Mucosa of gallbladder (tissue), 1 donor: Measurements from ENCODE around the gene FDCSP. TPM values are rescaled to one million over a fixed set of nuclear protein-coding genes. Genes with fewer than 3 reads are reported as not detected.
"Not testable (repeated sequence)": the region's sequence is repeated elsewhere in the genome, so short reads cannot be mapped to it uniquely, and the experiment has no call there.

Source experiments
- DNase-seq: peaks from one replicate; pipeline ENCODE4 v3.0.0-alpha.2; 2020; ENCODE audit warnings: low spot score
- total RNA-seq: library from RNA; stranded (reverse); gene quantifications from one replicate; pipeline ENCODE4 v1.2.1, GENCODE V29; 2021
- donor health status: DM: no; HTN: no; CAD: no.

Gene FDCSP
- total RNA-seq, 1 donor from 2014 or later: not detected

DNA sequence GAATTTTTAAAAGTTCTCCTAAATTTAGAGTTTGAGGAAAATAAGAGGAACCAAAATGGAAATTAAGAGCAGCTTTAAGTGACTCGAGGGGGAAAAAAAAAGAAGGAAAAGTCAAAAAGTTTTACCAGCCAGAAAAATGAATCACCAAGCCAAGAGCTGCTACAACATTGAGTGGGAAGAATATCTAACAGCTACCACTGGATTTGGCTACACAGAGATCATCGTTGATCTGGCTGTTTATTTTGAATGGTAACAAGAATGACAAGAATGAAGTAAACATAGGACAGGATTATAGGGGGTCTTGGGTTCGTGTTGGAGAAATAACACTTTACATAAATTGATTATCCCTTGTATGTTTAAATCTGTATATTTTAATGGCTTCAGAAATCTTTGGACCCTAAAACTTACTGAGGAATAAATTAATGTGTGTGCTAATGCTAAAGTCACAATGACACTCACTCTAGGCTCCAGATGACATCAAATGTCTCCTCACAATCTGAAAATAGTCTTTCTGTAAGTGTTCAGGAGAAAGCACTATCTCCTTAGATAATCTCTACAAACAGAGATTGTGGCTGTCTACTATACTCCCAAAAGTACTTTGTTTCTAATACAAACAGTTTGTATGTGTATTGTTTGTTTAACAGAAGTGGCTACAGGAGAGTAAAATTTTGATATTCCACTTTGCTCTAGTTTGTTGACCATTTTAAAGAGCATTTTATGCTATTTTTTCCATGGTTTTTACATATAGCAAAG, 13.4 kb downstream of the FDCSP start:
- no peak for DNase-seq

- DNase-seq: no peak
Observed at GRCh38 chr4:70239884-70240591, 14.1 kb downstream of the FDCSP start.

DNA sequence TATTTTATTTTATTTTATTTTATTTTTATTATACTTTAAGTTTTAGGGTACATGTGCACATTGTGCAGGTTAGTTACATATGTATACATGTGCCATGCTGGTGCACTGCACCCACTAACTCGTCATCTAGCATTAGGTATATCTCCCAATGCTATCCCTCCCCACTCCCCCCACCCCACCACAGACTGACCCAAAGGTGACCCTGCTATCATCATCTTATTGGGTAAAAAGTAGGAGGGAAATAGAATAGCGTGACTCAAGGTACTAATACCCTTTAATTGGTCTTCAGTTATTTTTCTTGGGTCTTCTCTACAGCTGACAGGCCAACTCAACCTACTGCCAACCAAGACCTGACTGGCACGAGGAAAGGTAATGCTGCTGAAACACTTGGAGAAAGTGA, 16.4 kb downstream of the FDCSP start, which contains the start of gene CSN3:
CSN3 (plus strand) TSS at position 301 of the 400 bp plus-strand sequence. CDS start 2,223 bp downstream, outside the sequence.
- DNase-seq: not testable (repeated sequence)

DNA sequence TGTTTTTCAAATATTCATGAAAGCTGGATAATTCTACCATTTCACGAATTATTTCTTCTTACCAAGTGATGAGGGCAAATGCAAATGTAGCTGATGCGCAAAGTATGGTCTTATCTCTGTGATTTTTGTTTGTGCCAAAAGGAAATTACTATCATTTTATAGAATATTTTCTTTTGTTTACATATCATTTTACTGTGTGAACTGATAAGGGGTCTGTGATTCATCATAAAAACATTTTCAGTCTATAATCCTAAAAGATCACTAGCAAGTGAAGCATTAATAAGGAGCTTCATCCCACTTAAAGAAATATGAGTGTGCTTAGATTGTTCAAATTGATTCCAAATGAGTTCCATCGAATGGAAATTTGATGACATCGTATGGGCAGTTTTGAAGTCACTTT, 17.2 kb downstream of the FDCSP start:
- DNase-seq: no peak

- no peak for DNase-seq
Observed at GRCh38 chr4:70251250-70251944, 25.5 kb downstream of the FDCSP start.

- no peak for DNase-seq
Observed at GRCh38 chr4:70251945-70252277, 26.0 kb downstream of the FDCSP start.

DNA sequence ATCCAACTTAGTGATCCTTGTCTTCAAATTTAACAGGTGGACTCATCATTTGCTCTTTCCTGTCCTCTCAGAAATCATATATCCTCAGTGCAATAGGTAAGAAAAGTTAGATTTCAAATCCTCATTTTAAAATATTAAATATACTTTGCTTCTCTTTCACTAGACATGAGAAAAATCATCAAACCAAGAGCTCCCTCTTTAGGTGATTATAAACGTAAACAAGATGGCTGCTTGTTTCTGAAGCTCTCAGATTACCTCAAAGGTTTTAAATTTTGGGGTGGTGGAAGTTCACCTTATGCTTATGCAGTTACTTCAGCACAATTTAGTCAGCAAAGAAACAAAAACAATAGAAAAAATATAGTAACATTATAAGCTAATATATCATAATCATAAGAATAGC, 43.8 kb downstream of the FDCSP start:
- no peak for DNase-seq

- no peak for DNase-seq
Observed at GRCh38 chr4:70277121-70277520, 51.2 kb downstream of the FDCSP start.

DNA sequence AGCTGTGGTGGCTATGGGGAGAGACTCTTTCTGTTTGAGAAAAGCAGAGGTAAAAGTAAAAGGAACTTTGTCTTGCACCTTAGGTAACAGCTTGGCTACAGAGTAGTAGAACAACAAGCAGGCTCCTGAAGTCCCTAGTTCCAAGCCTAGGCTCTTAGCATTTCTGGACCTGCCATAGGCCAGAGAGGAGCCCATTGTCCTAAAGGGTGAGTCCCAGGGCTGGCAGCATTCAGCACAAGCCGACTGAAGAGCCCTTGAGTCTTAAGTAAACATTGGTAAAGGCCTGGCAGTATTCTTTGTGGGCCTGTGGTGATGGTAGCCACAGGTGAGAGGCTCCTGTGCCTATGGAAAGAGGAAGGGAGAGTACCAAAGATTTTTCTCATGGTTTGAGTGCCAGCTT, 54.6 kb downstream of the FDCSP start:
- no peak for DNase-seq

Other genes with a start within 250 kb of the FDCSP start
- gene STATH, start 230.2 kb upstream of the FDCSP start, total RNA-seq: not detected
- not detected for gene HTN3, start 197.7 kb upstream of the FDCSP start, total RNA-seq
- gene HTN1, start 175.7 kb upstream of the FDCSP start, total RNA-seq: not detected
- not detected for gene PRR27, start 71.9 kb upstream of the FDCSP start, total RNA-seq
- gene ODAM, start 30.4 kb upstream of the FDCSP start, total RNA-seq: not detected
- gene CSN3, start 16.5 kb downstream of the FDCSP start, total RNA-seq: not detected
- gene CABS1, start 108.9 kb downstream of the FDCSP start, total RNA-seq: not detected
- not detected for gene SMR3A, start 134.6 kb downstream of the FDCSP start, total RNA-seq
- gene SMR3B, start 157.0 kb downstream of the FDCSP start, total RNA-seq: not detected
- gene OPRPN, start 171.8 kb downstream of the FDCSP start, total RNA-seq: not detected
- gene MUC7, start 246.1 kb downstream of the FDCSP start, total RNA-seq: not detected